RWPE2 (cell line): Measurements from ENCODE around the gene NUDT4B.
"Not testable (repeated sequence)": the region's sequence is repeated elsewhere in the genome, so short reads cannot be mapped to it uniquely, and the experiment has no call there.

Experiments used
- ATAC-seq: fragments of 200-7000 bp; cut with Tn5 transposase; 3 replicates; pipeline ENCODE4 v1.9.1; 2021; ENCODE audit warnings: low read depth
- DNase-seq: peaks from one replicate; pipeline ENCODE4 v3.0.0-alpha.2; 2020; ENCODE audit warnings: low spot score
- H3K27ac ChIP-seq: fragments of 450-650 bp; 2 replicates; pipeline ENCODE4 v1.5.1; 2017; ENCODE audit warnings: mild to moderate bottlenecking; ENCODE audit not compliant: poor library complexity, severe bottlenecking
- H3K27me3 ChIP-seq: fragments of 250-450 bp; sonication (Bioruptor Pico); 2 replicates; pipeline ENCODE4 v1.5.1; 2021; ENCODE audit warnings: mild to moderate bottlenecking, moderate library complexity; ENCODE audit not compliant: insufficient read depth, poor library complexity, severe bottlenecking
- H3K36me3 ChIP-seq: fragments of 250-450 bp; sonication (Bioruptor Pico); 2 replicates; pipeline ENCODE4 v1.5.1; 2020; ENCODE audit warnings: low read depth, mild to moderate bottlenecking, moderate library complexity
- H3K4me1 ChIP-seq: fragments of 250-450 bp; sonication (Bioruptor Pico); 2 replicates; pipeline ENCODE4 v1.5.1; 2021; ENCODE audit warnings: mild to moderate bottlenecking, moderate library complexity; ENCODE audit not compliant: insufficient read depth, poor library complexity, severe bottlenecking
- H3K4me3 ChIP-seq: fragments of 250-450 bp; sonication (Bioruptor Pico); 2 replicates; pipeline ENCODE4 v1.5.1; 2021; ENCODE audit warnings: mild to moderate bottlenecking, moderate library complexity; ENCODE audit not compliant: severe bottlenecking
- H3K9me3 ChIP-seq: fragments of 250-450 bp; sonication (Bioruptor Pico); 2 replicates; pipeline ENCODE4 v1.5.1; 2021; ENCODE audit warnings: mild to moderate bottlenecking, moderate library complexity; ENCODE audit not compliant: severe bottlenecking

The NUDT4B gene

GRCh38 chr1:148768541-148768940 lies 20.0 kb downstream of the NUDT4B start:
- not testable (repeated sequence) for DNase-seq, H3K9me3 ChIP-seq, H3K27me3 ChIP-seq, ATAC-seq, H3K4me1 ChIP-seq, H3K36me3 ChIP-seq, H3K27ac ChIP-seq, H3K4me3 ChIP-seq

- not testable (repeated sequence) for H3K4me1 ChIP-seq, H3K36me3 ChIP-seq, H3K9me3 ChIP-seq, H3K27ac ChIP-seq, H3K27me3 ChIP-seq, ATAC-seq, H3K4me3 ChIP-seq, DNase-seq
Observed at GRCh38 chr1:148769495-148769894, 20.9 kb downstream of the NUDT4B start.

DNA sequence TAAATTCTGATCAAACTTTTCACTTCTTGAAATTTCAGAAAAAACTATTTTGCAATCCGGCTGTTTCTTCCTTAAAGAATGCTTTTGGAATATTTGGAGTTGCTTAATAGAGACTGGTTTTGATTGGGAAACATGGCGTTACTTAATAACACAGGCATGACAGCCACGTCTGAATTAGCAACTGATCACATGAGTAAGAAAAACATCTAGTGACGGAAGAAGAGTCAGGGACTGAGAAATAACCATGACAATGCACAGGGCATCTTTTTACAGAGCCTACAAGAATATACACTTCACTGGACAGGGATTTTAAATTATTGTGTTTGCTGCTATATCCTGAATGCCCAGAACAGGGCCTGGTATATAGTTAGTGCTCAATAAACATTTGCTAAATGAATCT lies 25.1 kb downstream of the NUDT4B start:
- not testable (repeated sequence) for H3K4me3 ChIP-seq, H3K9me3 ChIP-seq, H3K27me3 ChIP-seq, DNase-seq, H3K36me3 ChIP-seq, H3K27ac ChIP-seq, H3K4me1 ChIP-seq
- peak; percentile 87 for ATAC-seq

DNA sequence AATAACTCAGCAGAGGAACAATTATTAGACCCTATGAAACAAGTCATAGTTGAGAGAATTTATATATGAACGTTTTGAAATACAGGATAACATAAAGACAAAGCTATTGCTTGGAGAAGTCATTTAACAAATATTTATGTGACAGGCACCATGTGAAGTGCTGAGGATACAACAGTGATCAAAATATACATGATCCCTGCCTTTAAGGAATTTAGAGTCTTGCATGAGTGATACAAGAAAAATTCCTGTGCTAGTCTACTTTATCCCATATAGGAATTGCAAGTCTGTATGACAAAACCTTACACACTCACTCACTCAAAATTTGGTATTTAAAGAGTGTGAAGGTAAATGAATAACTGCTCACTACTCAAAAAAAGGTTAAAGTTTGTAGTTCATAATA lies 25.5 kb downstream of the NUDT4B start:
- not testable (repeated sequence) for H3K4me1 ChIP-seq, H3K4me3 ChIP-seq, H3K27ac ChIP-seq, H3K36me3 ChIP-seq, DNase-seq, H3K27me3 ChIP-seq, H3K9me3 ChIP-seq
- ATAC-seq, result peak; percentile 83

DNA sequence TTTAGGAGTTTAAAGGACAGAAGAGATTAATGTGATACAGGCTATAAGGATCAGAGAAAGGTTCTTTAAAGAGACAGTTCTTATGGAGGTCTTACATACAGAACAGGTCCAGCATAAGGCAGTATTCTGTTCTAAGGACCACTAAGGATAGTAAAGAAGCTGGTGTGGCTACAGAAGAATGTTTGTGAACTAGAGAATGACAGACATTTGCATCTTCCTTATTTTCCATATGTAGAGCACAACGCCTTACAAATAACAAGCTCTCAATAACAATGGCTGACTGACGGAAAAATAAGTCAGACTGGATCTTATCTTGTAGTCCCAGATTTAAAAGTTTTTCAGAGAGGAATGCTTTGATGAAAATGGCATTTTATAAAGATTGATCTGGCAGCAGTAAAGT lies 26.7 kb downstream of the NUDT4B start:
- DNase-seq, H3K9me3 ChIP-seq, H3K4me1 ChIP-seq, H3K27ac ChIP-seq, ATAC-seq, H3K27me3 ChIP-seq, H3K4me3 ChIP-seq, H3K36me3 ChIP-seq: not testable (repeated sequence)

DNA sequence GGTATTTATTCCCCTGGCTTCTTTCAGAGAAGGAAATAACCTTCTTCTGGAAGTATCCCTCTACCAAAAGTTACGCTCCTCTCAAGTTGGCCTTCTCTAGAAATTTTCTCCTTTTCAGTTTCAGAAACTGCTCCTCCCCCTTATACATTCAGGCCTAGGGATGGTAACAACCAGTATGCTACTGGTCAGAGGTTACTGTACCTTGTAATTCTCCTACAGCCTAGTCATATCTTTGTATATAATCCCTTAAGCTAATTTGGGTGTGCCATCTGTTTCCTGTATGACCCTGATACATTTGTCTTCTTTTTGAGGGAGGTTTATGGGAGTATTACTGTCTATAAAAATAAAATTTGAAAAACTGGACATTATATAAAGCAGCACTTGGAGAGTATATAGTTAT lies 29.1 kb downstream of the NUDT4B start:
- not testable (repeated sequence) for H3K36me3 ChIP-seq, H3K9me3 ChIP-seq, H3K27me3 ChIP-seq, H3K27ac ChIP-seq, H3K4me1 ChIP-seq, H3K4me3 ChIP-seq, DNase-seq
- 0 out of 3 replicates have a peak, but pooled peaks have one; percentile 13 for ATAC-seq

- not testable (repeated sequence) for ATAC-seq, H3K4me3 ChIP-seq, DNase-seq, H3K27me3 ChIP-seq, H3K36me3 ChIP-seq, H3K9me3 ChIP-seq, H3K4me1 ChIP-seq, H3K27ac ChIP-seq
Observed at GRCh38 chr1:148780404-148780803, 31.8 kb downstream of the NUDT4B start.

DNA sequence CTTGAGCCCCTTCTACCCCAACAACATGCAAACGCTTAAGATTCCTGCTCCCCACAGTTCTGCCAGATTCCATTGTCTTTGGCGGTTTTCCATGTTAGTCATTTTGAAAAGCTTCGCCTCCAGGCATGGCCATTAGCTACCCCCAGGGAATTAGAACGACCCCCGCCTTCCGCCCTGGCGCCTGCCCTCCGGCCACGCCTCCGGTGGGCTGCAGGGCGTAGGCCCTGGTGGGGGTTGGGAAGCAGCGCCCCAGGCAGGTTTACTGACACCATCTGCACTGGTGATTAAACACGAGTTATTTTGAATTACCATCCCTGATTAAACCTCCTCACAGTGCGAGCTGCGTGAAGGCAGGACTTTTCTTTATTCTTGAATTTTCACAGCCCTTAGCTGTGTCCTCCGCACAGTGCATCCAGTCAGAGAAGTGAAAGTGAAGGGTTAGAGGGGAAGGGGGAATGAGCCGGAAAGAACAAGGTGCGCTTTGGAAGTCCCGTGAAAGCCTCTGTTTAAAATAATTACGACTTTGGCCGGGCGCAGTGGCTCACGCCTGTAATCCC lies 43.0 kb downstream of the NUDT4B start:
- H3K4me1 ChIP-seq, H3K9me3 ChIP-seq, DNase-seq, H3K27ac ChIP-seq, H3K27me3 ChIP-seq, H3K36me3 ChIP-seq, H3K4me3 ChIP-seq: not testable (repeated sequence)
- peak; percentile 78 for ATAC-seq

DNA sequence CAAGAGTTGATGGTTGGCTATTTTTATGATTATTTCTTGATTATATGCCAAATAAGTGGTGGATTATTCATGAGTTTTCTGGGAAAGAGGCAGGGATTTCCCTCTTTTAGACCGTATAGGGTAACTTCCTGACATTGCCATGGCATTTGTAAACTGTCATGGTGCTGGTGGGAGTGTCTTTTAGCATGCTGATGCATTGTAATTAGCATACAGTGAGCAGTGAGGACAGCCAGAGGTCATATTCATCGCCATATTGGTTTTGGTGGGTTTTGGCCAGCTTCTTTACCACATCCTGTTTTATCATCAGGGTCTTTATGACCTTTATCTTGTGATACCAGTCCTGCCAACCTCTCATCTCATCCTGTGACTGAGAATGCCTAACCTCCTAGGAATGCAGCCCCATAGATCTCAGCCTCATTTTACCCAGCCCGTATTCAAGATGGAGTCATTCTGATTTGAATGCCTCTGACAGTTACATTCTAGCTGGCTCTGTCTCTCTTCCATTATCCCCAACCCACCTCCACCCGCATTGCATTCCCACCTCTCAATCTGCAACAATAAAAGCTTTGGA lies 45.3 kb downstream of the NUDT4B start:
- not testable (repeated sequence) for H3K4me3 ChIP-seq, H3K27me3 ChIP-seq, H3K9me3 ChIP-seq, ATAC-seq, DNase-seq, H3K27ac ChIP-seq, H3K4me1 ChIP-seq, H3K36me3 ChIP-seq
